ENCODE measurements around the gene AQP12B. TPM values are rescaled to one million over a fixed set of nuclear protein-coding genes. Genes with fewer than 3 reads are reported as not detected.

AQP12B gene
- total and polyA plus RNA-seq, 2 of the 13 experiments (the other 11 are each of a cell fraction or from before 2014, with no cell fraction given): not detected

- TF ChIP-seq, protein P1, sequence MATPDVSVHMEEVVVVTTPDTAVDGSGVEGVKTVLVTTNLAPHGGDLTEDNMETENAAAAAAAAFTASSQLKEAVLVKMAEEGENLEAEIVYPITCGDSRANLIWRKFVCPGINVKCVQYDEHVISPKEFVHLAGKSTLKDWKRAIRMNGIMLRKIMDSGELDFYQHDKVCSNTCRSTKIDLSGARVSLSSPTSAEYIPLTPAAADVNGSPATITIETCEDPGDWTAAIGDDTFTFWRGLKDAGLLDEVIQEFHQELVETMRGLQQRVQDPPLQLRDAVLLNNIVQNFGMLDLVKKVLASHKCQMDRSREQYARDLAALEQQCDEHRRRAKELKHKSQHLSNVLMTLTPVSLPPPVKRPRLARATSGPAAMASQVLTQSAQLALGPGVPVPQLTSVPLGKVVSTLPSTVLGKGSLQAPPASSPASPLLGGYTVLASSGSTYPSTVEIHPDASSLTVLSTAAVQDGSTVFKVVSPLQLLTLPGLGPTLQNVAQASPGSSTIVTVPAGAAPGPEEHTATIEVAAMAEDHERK (CRISPR knock-in tag; IDR thresholded peaks at IDR 0.05; ENCODE audit: low read depth): no peak
- TF ChIP-seq, protein P2, sequence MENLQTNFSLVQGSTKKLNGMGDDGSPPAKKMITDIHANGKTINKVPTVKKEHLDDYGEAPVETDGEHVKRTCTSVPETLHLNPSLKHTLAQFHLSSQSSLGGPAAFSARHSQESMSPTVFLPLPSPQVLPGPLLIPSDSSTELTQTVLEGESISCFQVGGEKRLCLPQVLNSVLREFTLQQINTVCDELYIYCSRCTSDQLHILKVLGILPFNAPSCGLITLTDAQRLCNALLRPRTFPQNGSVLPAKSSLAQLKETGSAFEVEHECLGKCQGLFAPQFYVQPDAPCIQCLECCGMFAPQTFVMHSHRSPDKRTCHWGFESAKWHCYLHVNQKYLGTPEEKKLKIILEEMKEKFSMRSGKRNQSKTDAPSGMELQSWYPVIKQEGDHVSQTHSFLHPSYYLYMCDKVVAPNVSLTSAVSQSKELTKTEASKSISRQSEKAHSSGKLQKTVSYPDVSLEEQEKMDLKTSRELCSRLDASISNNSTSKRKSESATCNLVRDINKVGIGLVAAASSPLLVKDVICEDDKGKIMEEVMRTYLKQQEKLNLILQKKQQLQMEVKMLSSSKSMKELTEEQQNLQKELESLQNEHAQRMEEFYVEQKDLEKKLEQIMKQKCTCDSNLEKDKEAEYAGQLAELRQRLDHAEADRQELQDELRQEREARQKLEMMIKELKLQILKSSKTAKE (CRISPR knock-in tag; IDR thresholded peaks at IDR 0.05; ENCODE audit: borderline replicate concordance): no peak
- TF ChIP-seq ZNF230 (CRISPR knock-in tag; IDR thresholded peaks at IDR 0.05) (no peak), PAWR (CRISPR knock-in tag; IDR thresholded peaks at IDR 0.05; ENCODE audit: borderline replicate concordance) (no peak), TAF1 (CRISPR knock-in tag; IDR thresholded peaks at IDR 0.05) (no peak), HMGXB3 (CRISPR knock-in tag; IDR thresholded peaks at IDR 0.05; ENCODE audit: borderline replicate concordance) (no peak), ZFP41 (CRISPR knock-in tag; IDR thresholded peaks at IDR 0.05; ENCODE audit: borderline replicate concordance) (no peak)
These were observed 44.2 kb upstream of the AQP12B start (continued) for GRCh38 chr2:240726876-240727275.

Measured in HepG2 (cell line).